Cardiac septum (tissue), 1 donor: ENCODE results near the gene HIKESHI. TPM values are rescaled to one million over a fixed set of nuclear protein-coding genes. Genes with fewer than 3 reads are reported as not detected.

Experiments used
- DNase-seq: peaks from one replicate; pipeline ENCODE4 v3.0.0-alpha.2; 2020; ENCODE audit warnings: low spot score
- intact Hi-C: fragments of 100-400 bp; cut with DNase I; formaldehyde crosslinking; loops from one replicate; pipeline ENCODE4 v1.14.0; 2022
- total RNA-seq: library from RNA; stranded (reverse); fragmentation: NEBNext Ultra II Directional; extraction: Animal tissue kit (Norgen Biotek cat#: 25700); gene quantifications from one replicate; pipeline ENCODE4 v1.2.1, GENCODE V29; 2021
- donor health status: DM: no; HTN: no; CAD: no.

Gene HIKESHI
- total RNA-seq, 1 donor from 2014 or later = 37.4 TPM

- intact Hi-C loops = no loop called here
- no peak for DNase-seq
Observed at GRCh38 chr11:86370922-86371594, 69.0 kb downstream of the HIKESHI start.

GRCh38 chr11:86372041-86372440, 70.0 kb downstream of the HIKESHI start:
- no peak for DNase-seq

GRCh38 chr11:86372586-86372985, 70.5 kb downstream of the HIKESHI start:
- intact Hi-C loops = no loop called here

More at GRCh38 chr11:86372041-86372440, 70.0 kb downstream of the HIKESHI start:
- intact Hi-C loops = no loop called here

GRCh38 chr11:86374069-86374468, 72.0 kb downstream of the HIKESHI start:
- DNase-seq = no peak
- intact Hi-C loops = no loop called here

More at GRCh38 chr11:86372586-86372985, 70.5 kb downstream of the HIKESHI start:
- DNase-seq = no peak

GRCh38 chr11:86374586-86374985, 72.5 kb downstream of the HIKESHI start, which contains the start of gene CCDC81:
Gene CCDC81, plus strand, starts transcription at chr11:86374887. Its CDS starts 277 bp downstream, at chr11:86375164.
- intact Hi-C loops = no loop called here
- no peak for DNase-seq

- intact Hi-C loops = no loop called here
- DNase-seq = no peak
Observed at GRCh38 chr11:86377972-86378371, 75.9 kb downstream of the HIKESHI start.

- DNase-seq = no peak
- intact Hi-C loops = no loop called here
Observed at GRCh38 chr11:86380295-86381059, 78.4 kb downstream of the HIKESHI start.

- DNase-seq = no peak
- intact Hi-C loops = no loop called here
Observed at GRCh38 chr11:86383041-86383955, 81.3 kb downstream of the HIKESHI start.

GRCh38 chr11:86386283-86386682, 84.2 kb downstream of the HIKESHI start:
- intact Hi-C loops = no loop called here

GRCh38 chr11:86386746-86387145, 84.7 kb downstream of the HIKESHI start:
- DNase-seq = no peak
- intact Hi-C loops = no loop called here

More at GRCh38 chr11:86386283-86386682, 84.2 kb downstream of the HIKESHI start:
- no peak for DNase-seq

- no peak for DNase-seq
- intact Hi-C loops = no loop called here
Observed at GRCh38 chr11:86388198-86388597, 86.2 kb downstream of the HIKESHI start.

- intact Hi-C loops = no loop called here
- no peak for DNase-seq
Observed at GRCh38 chr11:86390487-86390886, 88.4 kb downstream of the HIKESHI start.

GRCh38 chr11:86395061-86395551, 93.1 kb downstream of the HIKESHI start:
- intact Hi-C loops = no loop called here
- DNase-seq = no peak

Other genes starting within 250 kb of the HIKESHI start
- gene PICALM, start 233.2 kb upstream of the HIKESHI start, total RNA-seq = 213 TPM
- 12.0 TPM for gene EED, start 57.5 kb upstream of the HIKESHI start, total RNA-seq
- 0.59 TPM for gene CCDC81, start 72.6 kb downstream of the HIKESHI start, total RNA-seq